ENCODE measurements around the gene ADAMTS3.

ADAMTS3 gene

DNA sequence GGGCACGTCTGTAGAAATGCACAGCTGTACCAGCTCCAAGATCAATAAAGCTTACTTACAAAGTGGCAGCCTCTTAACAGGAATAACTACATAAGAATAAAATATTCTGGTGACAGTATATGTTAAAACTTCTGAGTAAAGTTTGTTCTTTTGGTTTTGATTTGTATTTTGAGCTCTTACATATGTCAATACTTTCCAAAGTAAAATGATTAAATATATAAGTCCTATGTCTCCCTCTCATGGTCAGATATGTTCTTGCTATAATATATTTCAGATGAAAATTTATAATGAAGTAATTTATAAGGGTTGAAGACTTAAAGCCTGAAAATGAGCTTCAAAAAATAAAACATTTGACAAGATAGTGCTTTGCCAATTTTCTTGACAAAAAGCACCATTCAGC is 282.8 kb downstream of the ADAMTS3 start:
- Histone ChIP-seq H3K4me2 (ENCODE audit: insufficient read depth, low read length, poor library complexity, severe bottlenecking) (no peak overlapping the region), H3K4ac (ENCODE audit: low read length) (no peak overlapping the region), H3K18ac (ENCODE audit: low read length) (no peak overlapping the region), H3K27me3 (ENCODE audit: control insufficient read depth in 3 of 3, insufficient read depth in 3 of 3, low read depth in 1 of 3, low read length in 3 of 3) (no peaks in the 10 kb centered on the region), H2AFZ (ENCODE audit: low read length) (no peak overlapping the region), H2AK5ac (ENCODE audit: low read depth, low read length) (no peak overlapping the region), H2BK12ac (ENCODE audit: low read length) (no peak overlapping the region), H4K8ac (ENCODE audit: low read depth, low read length) (no peak overlapping the region), H3K23ac (ENCODE audit: low read depth, low read length, poor library complexity) (no peak overlapping the region), H3K4me1 (ENCODE audit: control insufficient read depth in 2 of 2, insufficient read depth in 1 of 2, low read depth in 1 of 2, low read length in 2 of 2) (no peaks in the 10 kb centered on the region), H3K9ac (ENCODE audit: low read depth, low read length, poor library complexity) (no peak overlapping the region), H4K91ac (ENCODE audit: low read depth, low read length, poor library complexity) (no peak overlapping the region), H2BK5ac (ENCODE audit: low read length) (no peak overlapping the region), H3K36me3 (replicated peaks in 1 of 2; ENCODE audit: control insufficient read depth in 2 of 2, insufficient read depth in 2 of 2, low read length in 2 of 2) (peaks cover 0 to 3% of the 10 kb centered on the region in 2 donors), H3K27ac (replicated peaks; ENCODE audit: low read length) (no peak overlapping the region), H2BK15ac (ENCODE audit: low read length) (no peak overlapping the region), H2BK120ac (ENCODE audit: low read depth, low read length) (no peak overlapping the region), H3K9me3 (replicated peaks in 1 of 2; ENCODE audit: control insufficient read depth in 2 of 2, insufficient read depth in 1 of 2, low read depth in 1 of 2, low read length in 2 of 2) (no peaks in the 10 kb centered on the region), H3K79me1 (ENCODE audit: low read depth, low read length) (no peaks in the 10 kb centered on the region), H3K14ac (ENCODE audit: low read length) (no peak overlapping the region), H3K4me3 (ENCODE audit: low read length in 2 of 2) (no peak overlapping the region)
- no CpG with 5 or more reads among the region's 1 CpG for WGBS, 2 donors (ENCODE audit: extremely low coverage in 2 of 2, insufficient read length in 2 of 2, insufficient replicate concordance in 1 of 2)
- no peak for DNase-seq (ENCODE audit: low spot score)

DNA sequence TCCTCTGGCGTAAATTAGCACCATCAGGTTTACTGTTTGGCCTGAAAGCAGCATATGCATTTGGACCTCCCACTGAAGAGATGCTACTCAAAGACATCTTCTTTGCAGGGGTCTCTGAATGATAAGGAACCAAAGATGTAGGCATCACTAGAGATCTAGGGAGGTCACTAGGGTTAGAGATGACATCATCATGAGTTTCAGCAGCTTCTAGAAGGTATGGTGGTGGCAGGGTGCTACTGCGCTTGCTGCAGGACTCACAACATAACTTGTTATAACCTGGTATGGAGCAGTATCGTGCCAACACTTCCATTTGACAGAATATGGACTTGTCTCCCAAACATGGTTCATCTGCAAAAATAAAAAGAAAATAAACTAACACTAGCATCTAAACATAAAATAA is 285.7 kb downstream of the ADAMTS3 start:
- Histone ChIP-seq H3K18ac (ENCODE audit: low read length) (no peak overlapping the region), H3K36me3 (replicated peaks in 1 of 2; ENCODE audit: control insufficient read depth in 2 of 2, insufficient read depth in 2 of 2, low read length in 2 of 2) (peaks cover 0 to 3% of the 10 kb centered on the region in 2 donors), H3K9me3 (replicated peaks in 1 of 2; ENCODE audit: control insufficient read depth in 2 of 2, insufficient read depth in 1 of 2, low read depth in 1 of 2, low read length in 2 of 2) (no peaks in the 10 kb centered on the region), H3K4me2 (ENCODE audit: insufficient read depth, low read length, poor library complexity, severe bottlenecking) (no peak overlapping the region), H3K9ac (ENCODE audit: low read depth, low read length, poor library complexity) (no peak overlapping the region), H3K4me3 (ENCODE audit: low read length in 2 of 2) (no peak overlapping the region), H3K27ac (replicated peaks; ENCODE audit: low read length) (no peak overlapping the region), H2BK5ac (ENCODE audit: low read length) (no peak overlapping the region), H4K8ac (ENCODE audit: low read depth, low read length) (no peak overlapping the region), H3K14ac (ENCODE audit: low read length) (no peak overlapping the region), H2AFZ (ENCODE audit: low read length) (no peak overlapping the region), H3K23ac (ENCODE audit: low read depth, low read length, poor library complexity) (no peak overlapping the region), H2BK12ac (ENCODE audit: low read length) (no peak overlapping the region), H3K4ac (ENCODE audit: low read length) (no peak overlapping the region), H3K79me1 (ENCODE audit: low read depth, low read length) (no peaks in the 10 kb centered on the region), H3K4me1 (ENCODE audit: control insufficient read depth in 2 of 2, insufficient read depth in 1 of 2, low read depth in 1 of 2, low read length in 2 of 2) (no peaks in the 10 kb centered on the region), H2AK5ac (ENCODE audit: low read depth, low read length) (no peak overlapping the region), H4K91ac (ENCODE audit: low read depth, low read length, poor library complexity) (no peak overlapping the region), H3K27me3 (ENCODE audit: control insufficient read depth in 3 of 3, insufficient read depth in 3 of 3, low read depth in 1 of 3, low read length in 3 of 3) (no peaks in the 10 kb centered on the region), H2BK15ac (ENCODE audit: low read length) (no peak overlapping the region), H2BK120ac (ENCODE audit: low read depth, low read length) (no peak overlapping the region)
- no peak for DNase-seq (ENCODE audit: low spot score)
- WGBS, 2 donors (ENCODE audit: extremely low coverage in 2 of 2, insufficient read length in 2 of 2, insufficient replicate concordance in 1 of 2) = no CpG with 5 or more reads among the region's 3 CpGs

DNA sequence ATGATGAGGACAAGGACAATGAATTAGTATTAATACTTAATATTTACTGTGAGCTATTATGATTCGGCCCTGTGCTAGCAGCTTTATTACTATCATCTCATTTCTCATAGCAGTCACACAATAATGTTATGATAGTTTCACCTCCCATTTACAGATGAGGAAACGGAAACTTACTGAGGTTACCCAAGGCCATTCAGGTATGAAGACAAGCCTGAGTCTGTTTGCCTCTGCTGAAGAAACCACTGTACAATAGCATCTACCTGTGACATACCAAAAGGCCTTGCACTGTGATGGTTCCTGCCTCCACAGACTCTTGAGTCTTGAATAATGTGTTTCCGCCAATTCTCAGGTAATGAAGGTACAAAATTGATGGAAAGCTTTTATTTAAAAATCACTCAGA is 288.8 kb downstream of the ADAMTS3 start:
- H3K36me3 ChIP-seq (replicated peaks in 1 of 2; ENCODE audit: control insufficient read depth in 2 of 2, insufficient read depth in 2 of 2, low read length in 2 of 2) = peaks cover 0 to 3% of the 10 kb centered on the region in 2 donors

DNA sequence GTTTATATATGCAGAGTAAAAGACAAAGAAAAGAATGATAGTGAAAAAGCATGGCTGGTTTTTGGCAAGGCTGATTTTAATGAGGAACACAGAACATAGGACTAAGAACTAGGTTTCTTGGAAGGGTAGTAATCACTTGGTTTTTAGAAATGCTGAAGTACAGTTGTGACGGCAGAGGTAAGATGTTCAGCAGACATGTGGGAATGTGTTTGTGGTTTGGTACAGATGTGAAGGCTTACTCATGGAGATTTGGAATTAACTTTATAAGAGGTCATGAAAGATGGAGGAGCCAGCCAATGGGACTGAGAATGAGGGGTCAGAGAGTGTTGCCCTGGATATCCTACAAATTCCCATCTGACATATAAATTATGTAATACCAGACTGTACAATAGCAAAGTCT is 293.6 kb downstream of the ADAMTS3 start:
- no peaks in the 10 kb centered on the region for H3K36me3 ChIP-seq (replicated peaks in 1 of 2; ENCODE audit: control insufficient read depth in 2 of 2, insufficient read depth in 2 of 2, low read length in 2 of 2)
- no CpG with 5 or more reads among the region's 1 CpG for WGBS, 2 donors (ENCODE audit: extremely low coverage in 2 of 2, insufficient read length in 2 of 2, insufficient replicate concordance in 1 of 2)
- H3K9me3 ChIP-seq (replicated peaks in 1 of 2; ENCODE audit: control insufficient read depth in 2 of 2, insufficient read depth in 1 of 2, low read depth in 1 of 2, low read length in 2 of 2) = no peaks in the 10 kb centered on the region
- H2BK12ac ChIP-seq (ENCODE audit: low read length) = no peak overlapping the region
- H4K8ac ChIP-seq (ENCODE audit: low read depth, low read length) = no peak overlapping the region
- H3K4me1 ChIP-seq (ENCODE audit: control insufficient read depth in 2 of 2, insufficient read depth in 1 of 2, low read depth in 1 of 2, low read length in 2 of 2) = no peaks in the 10 kb centered on the region
- no peak overlapping the region for H3K23ac ChIP-seq (ENCODE audit: low read depth, low read length, poor library complexity)
- H3K4me3 ChIP-seq (ENCODE audit: low read length in 2 of 2) = no peak overlapping the region
- H2BK120ac ChIP-seq (ENCODE audit: low read depth, low read length) = no peak overlapping the region
- H2AFZ ChIP-seq (ENCODE audit: low read length) = no peak overlapping the region
- H3K14ac ChIP-seq (ENCODE audit: low read length) = no peak overlapping the region
- no peak for DNase-seq (ENCODE audit: low spot score)
- no peaks in the 10 kb centered on the region for H3K79me1 ChIP-seq (ENCODE audit: low read depth, low read length)
- H3K27me3 ChIP-seq (ENCODE audit: control insufficient read depth in 3 of 3, insufficient read depth in 3 of 3, low read depth in 1 of 3, low read length in 3 of 3) = no peaks in the 10 kb centered on the region
- H2BK5ac ChIP-seq (ENCODE audit: low read length) = no peak overlapping the region
- H3K4me2 ChIP-seq (ENCODE audit: insufficient read depth, low read length, poor library complexity, severe bottlenecking) = no peak overlapping the region
- H2BK15ac ChIP-seq (ENCODE audit: low read length) = no peak overlapping the region
- H2AK5ac ChIP-seq (ENCODE audit: low read depth, low read length) = no peak overlapping the region
- H3K18ac ChIP-seq (ENCODE audit: low read length) = no peak overlapping the region
- H3K9ac ChIP-seq (ENCODE audit: low read depth, low read length, poor library complexity) = no peak overlapping the region
- no peak overlapping the region for H3K27ac ChIP-seq (replicated peaks; ENCODE audit: low read length)
- H3K4ac ChIP-seq (ENCODE audit: low read length) = no peak overlapping the region
- H4K91ac ChIP-seq (ENCODE audit: low read depth, low read length, poor library complexity) = no peak overlapping the region

More for the DNA sequence above, 288.8 kb downstream of the ADAMTS3 start:
- H3K27ac ChIP-seq (replicated peaks; ENCODE audit: low read length) = no peak overlapping the region
- H2BK120ac ChIP-seq (ENCODE audit: low read depth, low read length) = no peak overlapping the region
- H3K9ac ChIP-seq (ENCODE audit: low read depth, low read length, poor library complexity) = no peak overlapping the region
- no peak overlapping the region for H2AFZ ChIP-seq (ENCODE audit: low read length)
- no peak for DNase-seq (ENCODE audit: low spot score)
- H3K4me3 ChIP-seq (ENCODE audit: low read length in 2 of 2) = no peak overlapping the region
- H3K23ac ChIP-seq (ENCODE audit: low read depth, low read length, poor library complexity) = no peak overlapping the region
- H3K4me1 ChIP-seq (ENCODE audit: control insufficient read depth in 2 of 2, insufficient read depth in 1 of 2, low read depth in 1 of 2, low read length in 2 of 2) = no peaks in the 10 kb centered on the region
- no peak overlapping the region for H2BK5ac ChIP-seq (ENCODE audit: low read length)
- H2BK15ac ChIP-seq (ENCODE audit: low read length) = no peak overlapping the region
- no peak overlapping the region for H4K91ac ChIP-seq (ENCODE audit: low read depth, low read length, poor library complexity)
- H3K4me2 ChIP-seq (ENCODE audit: insufficient read depth, low read length, poor library complexity, severe bottlenecking) = no peak overlapping the region
- whole genome bisulfite sequencing, 2 donors (ENCODE audit: extremely low coverage in 2 of 2, insufficient read length in 2 of 2, insufficient replicate concordance in 1 of 2) = no CpG with 5 or more reads among the region's 3 CpGs
- no peaks in the 10 kb centered on the region for H3K79me1 ChIP-seq (ENCODE audit: low read depth, low read length)
- no peak overlapping the region for H3K18ac ChIP-seq (ENCODE audit: low read length)
- H2AK5ac ChIP-seq (ENCODE audit: low read depth, low read length) = no peak overlapping the region
- H3K4ac ChIP-seq (ENCODE audit: low read length) = no peak overlapping the region
- no peaks in the 10 kb centered on the region for H3K9me3 ChIP-seq (replicated peaks in 1 of 2; ENCODE audit: control insufficient read depth in 2 of 2, insufficient read depth in 1 of 2, low read depth in 1 of 2, low read length in 2 of 2)
- no peak overlapping the region for H3K14ac ChIP-seq (ENCODE audit: low read length)
- H3K27me3 ChIP-seq (ENCODE audit: control insufficient read depth in 3 of 3, insufficient read depth in 3 of 3, low read depth in 1 of 3, low read length in 3 of 3) = no peaks in the 10 kb centered on the region
- H2BK12ac ChIP-seq (ENCODE audit: low read length) = no peak overlapping the region
- no peak overlapping the region for H4K8ac ChIP-seq (ENCODE audit: low read depth, low read length)
